Skin of body (tissue), 2 donors: Measurements from ENCODE around the gene FSIP1. TPM values are rescaled to one million over a fixed set of nuclear protein-coding genes. Genes with fewer than 3 reads are reported as not detected.
A peak's percentile ranks its signal among the peaks of the same experiment; 100 is the strongest.

ENCODE experiments used
- DNase-seq: peaks from one replicate; lab custom pipeline; 2025; lab: John Stamatoyannopoulos, UW
- total RNA-seq: library from RNA; depleted of rRNA; stranded (reverse); fragments of >200 nt; gene quantifications from one replicate; pipeline ENCODE4 v1.2.3, GENCODE V29; 2014

FSIP1 gene
- total RNA-seq, 1 donor from 2014 or later = 0.89 TPM

- DNase-seq = peak; percentile 26
Measured at GRCh38 chr15:39792844-39793335, 10.2 kb upstream of the FSIP1 start.

GRCh38 chr15:39792025-39792843 is 9.6 kb upstream of the FSIP1 start:
- peak; percentile 26 for DNase-seq

GRCh38 chr15:39789736-39790135 is 7.1 kb upstream of the FSIP1 start:
- peak; percentile 24 for DNase-seq

- DNase-seq = no peak
Measured at GRCh38 chr15:39788800-39789565, 6.3 kb upstream of the FSIP1 start.

- no peak for DNase-seq
Measured at GRCh38 chr15:39788108-39788507, 5.5 kb upstream of the FSIP1 start.

GRCh38 chr15:39787479-39787878 is 4.8 kb upstream of the FSIP1 start:
- DNase-seq = no peak

GRCh38 chr15:39786447-39787056 is 3.9 kb upstream of the FSIP1 start:
- DNase-seq = peak; percentile 10

GRCh38 chr15:39785841-39786240 is 3.2 kb upstream of the FSIP1 start:
- DNase-seq = no peak

- no peak for DNase-seq
Measured at GRCh38 chr15:39785139-39785538, 2.5 kb upstream of the FSIP1 start.

- no peak for DNase-seq
Measured at GRCh38 chr15:39784638-39785037, 2.0 kb upstream of the FSIP1 start.

GRCh38 chr15:39784125-39784524 is 1.5 kb upstream of the FSIP1 start:
- DNase-seq = no peak

- DNase-seq = no peak
Measured at GRCh38 chr15:39783244-39783820, 691 bp upstream of the FSIP1 start.

- no peak for DNase-seq
Measured at GRCh38 chr15:39781967-39782302, 706 bp downstream of the FSIP1 start.

GRCh38 chr15:39781147-39781966 is 1.3 kb downstream of the FSIP1 start:
- DNase-seq = no peak

- no peak for DNase-seq
Measured at GRCh38 chr15:39778021-39778420, 4.6 kb downstream of the FSIP1 start.

GRCh38 chr15:39777496-39777895 is 5.1 kb downstream of the FSIP1 start:
- no peak for DNase-seq

- DNase-seq = no peak
Measured at GRCh38 chr15:39776068-39776467, 6.6 kb downstream of the FSIP1 start.

GRCh38 chr15:39774688-39775267 is 7.9 kb downstream of the FSIP1 start:
- DNase-seq = no peak

GRCh38 chr15:39770748-39771689 is 11.6 kb downstream of the FSIP1 start:
- peak; percentile 44 for DNase-seq
